ENCODE results near the gene SHROOM2.
"Not testable (repeated sequence)": the region's sequence is repeated elsewhere in the genome, so short reads cannot be mapped to it uniquely, and the experiment has no call there.

The SHROOM2 gene

DNA sequence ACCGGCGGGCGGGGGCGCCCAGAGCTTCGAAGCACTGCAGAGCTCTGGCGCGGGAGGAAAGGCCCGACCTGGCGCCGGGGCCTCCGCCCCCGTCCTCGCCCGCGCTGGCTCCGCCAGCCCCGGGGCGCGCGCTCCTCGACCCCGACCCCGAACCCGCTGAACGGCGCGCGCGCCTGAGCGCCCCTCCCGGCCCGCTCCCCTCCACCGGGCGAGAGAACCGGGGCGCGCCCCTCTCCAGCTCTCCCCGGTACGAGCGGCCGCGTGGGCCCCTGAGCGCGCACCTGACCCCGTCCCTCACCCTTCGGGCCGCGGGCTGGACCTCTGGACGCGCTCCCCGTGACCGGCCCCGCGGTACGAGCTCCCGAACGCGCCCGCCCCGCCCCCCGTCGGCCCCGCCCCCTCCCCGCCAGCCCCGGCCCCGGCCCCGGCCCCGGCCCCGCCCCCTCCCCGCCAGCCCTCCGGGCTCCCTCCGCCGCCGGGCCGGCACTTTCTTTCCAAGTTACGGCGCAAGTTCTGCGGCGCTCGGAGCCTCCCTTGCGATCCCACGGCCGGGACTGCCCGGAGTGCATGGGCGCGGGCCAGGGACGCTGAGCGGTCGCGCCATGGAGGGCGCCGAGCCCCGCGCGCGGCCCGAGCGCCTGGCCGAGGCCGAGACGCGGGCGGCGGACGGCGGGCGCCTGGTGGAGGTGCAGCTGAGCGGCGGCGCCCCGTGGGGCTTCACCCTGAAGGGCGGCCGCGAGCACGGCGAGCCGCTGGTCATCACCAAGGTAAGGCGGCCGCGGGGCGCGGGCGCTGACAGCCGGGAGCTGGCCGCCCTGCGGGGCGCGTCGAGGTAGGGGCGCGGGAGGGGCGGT, at the start of gene SHROOM2:
Gene SHROOM2, plus strand, starts transcription at position 486 of the 854 bp plus-strand sequence. Its CDS starts 117 bp downstream, at position 603.
- no peak for DNase-seq (ENCODE audit: low read depth, low spot score)

DNA sequence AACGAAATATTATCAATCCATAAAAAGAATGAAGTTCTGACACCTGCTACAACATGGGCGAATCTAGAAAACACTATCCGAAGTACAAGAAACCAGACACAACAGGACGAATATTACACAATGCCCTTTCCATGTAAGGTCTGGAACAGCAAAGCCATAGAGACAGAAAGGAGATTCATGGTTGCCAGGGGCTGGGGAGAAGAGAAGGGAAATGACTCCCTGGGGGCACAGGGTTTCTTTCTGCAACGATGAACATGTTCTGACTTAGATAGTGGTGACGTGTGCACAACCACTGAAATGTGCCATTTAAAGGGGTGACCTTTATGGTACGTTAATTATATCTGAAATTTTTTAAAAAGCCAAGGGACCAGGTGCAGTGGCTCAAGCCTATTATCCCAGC, 48.9 kb upstream of the SHROOM2 start:
- DNase-seq (ENCODE audit: low read depth, low spot score) = no peak

DNA sequence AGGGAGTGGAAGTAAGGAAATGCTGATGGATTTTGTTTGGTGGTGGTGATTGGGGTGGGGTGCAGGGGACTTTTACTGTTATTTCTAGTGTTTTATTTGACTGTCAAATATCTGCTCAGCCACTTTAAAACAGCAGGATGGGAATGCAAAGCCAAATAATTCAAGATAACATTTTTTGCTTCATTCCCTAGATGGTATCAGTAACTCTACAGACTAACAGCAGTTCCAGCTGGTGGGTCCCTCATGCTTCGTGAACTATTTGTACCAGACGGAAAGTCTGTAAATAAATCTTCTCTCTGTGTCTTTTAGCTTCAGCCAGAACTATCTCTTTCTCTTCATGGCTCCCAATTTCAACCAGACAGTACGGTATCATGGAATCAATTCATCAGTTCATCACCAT, 48.1 kb upstream of the SHROOM2 start:
- no peak for DNase-seq (ENCODE audit: low read depth, low spot score)

DNA sequence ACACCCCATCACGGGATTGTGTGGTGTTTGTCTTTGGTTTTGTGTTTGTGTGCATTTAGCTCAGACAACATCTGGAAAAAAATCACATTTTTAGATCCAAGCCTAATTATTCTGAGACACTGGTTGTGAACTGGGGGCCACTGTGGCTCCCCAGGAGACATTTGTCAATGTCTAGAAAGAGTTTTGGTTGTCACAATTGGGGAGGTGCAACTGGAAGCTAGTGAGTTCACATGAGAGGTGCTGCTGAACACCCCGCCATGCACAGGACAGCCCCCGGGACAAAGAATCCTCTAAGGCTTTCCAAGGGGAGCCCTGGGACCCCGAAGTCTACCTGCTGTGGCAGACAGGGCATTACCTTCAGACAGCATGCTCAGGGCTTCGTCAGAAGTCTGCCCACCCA, 47.1 kb upstream of the SHROOM2 start:
- DNase-seq (ENCODE audit: low read depth, low spot score) = no peak

DNA sequence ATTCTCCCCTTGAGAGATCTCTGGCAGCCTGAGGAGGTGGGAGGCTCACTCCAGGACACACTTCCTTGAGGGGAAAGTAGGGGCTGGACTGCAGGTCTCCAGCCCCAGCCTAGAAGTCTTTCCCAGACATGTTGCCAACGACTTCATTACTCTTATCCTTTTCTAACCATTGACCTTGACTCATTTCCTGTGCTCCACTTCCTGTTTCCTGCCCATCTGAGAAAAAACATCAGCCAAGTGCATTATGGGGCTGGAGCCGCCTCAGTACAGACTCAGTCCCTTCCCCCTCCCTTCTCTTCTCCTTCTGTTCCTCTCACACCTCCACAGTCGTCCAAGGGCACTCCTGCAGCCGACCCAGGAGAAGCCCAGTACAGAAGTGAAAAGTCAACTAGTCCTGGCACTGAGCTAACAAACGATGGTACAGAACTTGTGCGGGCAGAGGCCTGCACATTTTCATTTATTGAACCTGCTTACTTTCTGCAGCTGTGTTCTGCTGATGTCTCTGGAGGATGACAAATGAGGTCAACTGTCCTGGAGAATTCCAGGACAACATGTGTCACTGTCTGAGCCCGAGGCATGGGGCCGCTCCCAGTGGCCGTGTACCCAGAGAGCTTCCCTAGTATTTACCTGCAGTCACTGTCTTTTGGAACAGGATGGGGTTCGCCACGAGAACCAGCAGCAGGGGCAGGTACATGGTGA, 40.7 kb upstream of the SHROOM2 start:
- DNase-seq (ENCODE audit: low read depth, low spot score) = no peak

GRCh38 chrX:9746148-9746888, 39.9 kb upstream of the SHROOM2 start:
- no peak for DNase-seq (ENCODE audit: low read depth, low spot score)

GRCh38 chrX:9747644-9748043, 38.6 kb upstream of the SHROOM2 start:
- DNase-seq (ENCODE audit: low read depth, low spot score) = no peak

DNA sequence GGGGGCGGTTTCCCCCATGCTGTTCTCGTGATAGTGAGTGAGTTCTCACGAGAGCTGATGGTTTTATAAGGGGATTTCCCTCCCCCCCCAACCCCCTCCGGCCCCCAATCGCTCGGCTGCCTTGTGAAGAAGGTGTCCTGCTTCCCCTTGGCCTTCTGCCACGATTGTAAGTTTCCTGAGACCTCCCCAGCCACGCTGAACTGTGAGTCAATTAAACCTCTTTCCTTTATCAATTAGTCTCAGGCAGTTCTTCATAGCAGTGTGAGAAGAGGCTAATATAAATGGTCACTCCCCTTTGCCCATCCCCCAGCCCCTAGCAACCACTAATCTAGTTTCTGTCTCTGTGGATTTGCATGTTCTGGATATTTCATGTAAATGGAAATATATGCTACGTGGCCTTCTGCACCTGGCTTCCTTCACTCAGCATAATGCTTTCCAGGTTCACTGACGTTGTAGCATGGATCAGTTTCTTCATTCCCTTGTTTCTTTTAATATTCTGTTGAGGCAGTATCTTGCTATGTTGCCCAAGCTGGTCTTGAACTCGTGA, 37.0 kb upstream of the SHROOM2 start:
- no peak for DNase-seq (ENCODE audit: low read depth, low spot score)

DNA sequence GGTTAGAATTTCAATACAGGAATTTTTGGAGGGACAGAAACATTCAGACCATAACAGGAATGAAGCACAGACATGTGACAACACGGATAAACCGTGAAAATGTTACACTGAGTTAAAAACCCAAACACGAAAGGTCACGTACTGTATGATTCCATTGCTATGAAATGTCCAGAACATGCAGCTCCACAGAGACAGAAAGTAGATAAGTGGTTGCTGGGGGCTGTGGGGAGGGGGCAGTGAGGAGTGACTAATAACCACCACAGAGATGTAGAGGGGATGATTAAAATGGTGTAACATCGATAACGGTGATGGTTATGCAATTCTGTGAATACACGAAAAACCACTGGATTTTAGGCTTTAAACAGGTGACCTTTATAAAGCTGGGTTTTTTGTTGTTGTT, 28.9 kb upstream of the SHROOM2 start:
- no peak for DNase-seq (ENCODE audit: low read depth, low spot score)

DNA sequence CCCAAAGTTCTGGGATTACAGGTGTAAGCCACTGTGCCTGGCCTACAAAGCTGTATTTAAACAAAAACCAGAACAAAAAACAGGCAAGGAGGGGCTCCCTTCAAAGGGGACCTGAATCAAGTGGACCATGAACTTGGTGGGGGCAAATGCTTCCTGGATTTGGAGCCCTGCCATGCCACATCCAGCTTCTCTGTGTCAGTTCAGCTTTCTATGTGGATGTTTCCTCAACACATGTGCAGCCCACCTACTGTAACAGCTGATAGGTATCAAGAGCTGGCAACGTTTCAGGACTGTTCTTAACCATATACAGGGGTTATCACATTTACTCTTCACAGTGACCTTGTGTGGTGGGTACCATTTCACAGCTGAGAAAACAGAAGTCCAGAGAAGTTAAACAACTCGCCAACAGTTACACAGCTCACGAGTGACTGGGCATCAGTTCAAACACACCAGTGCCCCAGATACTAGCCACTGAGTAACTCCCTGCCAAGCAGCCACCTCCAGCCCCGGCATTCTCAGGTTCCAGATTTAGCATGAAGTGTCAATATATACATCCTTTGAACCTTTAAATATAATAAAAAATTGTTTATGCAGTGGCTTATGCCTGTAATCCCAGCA, 28.1 kb upstream of the SHROOM2 start:
- no peak for DNase-seq (ENCODE audit: low read depth, low spot score)

- DNase-seq (ENCODE audit: low read depth, low spot score) = no peak
Observed at GRCh38 chrX:9759337-9759736, 26.9 kb upstream of the SHROOM2 start.

- no peak for DNase-seq (ENCODE audit: low read depth, low spot score)
Observed at GRCh38 chrX:9765072-9765736, 21.0 kb upstream of the SHROOM2 start.

GRCh38 chrX:9765737-9766097, 20.5 kb upstream of the SHROOM2 start, which contains the start of gene GPR143:
Gene GPR143, minus strand, starts transcription at chrX:9765847. Its CDS starts 30 bp downstream, at chrX:9765817.
- DNase-seq (ENCODE audit: low read depth, low spot score) = no peak

DNA sequence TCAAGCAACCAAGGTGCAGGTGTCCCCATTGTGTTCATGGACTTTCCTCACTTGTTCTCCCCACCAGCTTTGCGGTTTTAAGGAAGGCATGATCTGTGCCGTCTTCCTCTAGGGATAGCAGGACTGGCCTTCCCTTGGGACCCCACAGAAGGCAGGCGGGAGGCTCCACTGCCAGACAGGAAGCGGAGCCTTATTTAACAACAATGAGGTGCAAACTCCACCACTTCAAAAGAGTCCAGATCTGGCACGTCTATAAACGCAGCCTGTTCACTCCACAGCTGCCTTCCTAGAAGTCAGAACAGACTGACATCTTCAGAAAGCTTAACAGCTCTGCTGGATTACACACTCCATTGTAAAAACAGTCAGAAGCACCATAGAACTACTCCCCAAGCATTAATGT, 18.9 kb upstream of the SHROOM2 start:
- no peak for DNase-seq (ENCODE audit: low read depth, low spot score)

GRCh38 chrX:9768321-9768839, 17.8 kb upstream of the SHROOM2 start:
- not testable (repeated sequence) for DNase-seq (ENCODE audit: low read depth, low spot score)

GRCh38 chrX:9770319-9770718, 15.9 kb upstream of the SHROOM2 start:
- DNase-seq (ENCODE audit: low read depth, low spot score) = no peak

GRCh38 chrX:9772943-9773342, 13.3 kb upstream of the SHROOM2 start:
- DNase-seq (ENCODE audit: low read depth, low spot score) = no peak

DNA sequence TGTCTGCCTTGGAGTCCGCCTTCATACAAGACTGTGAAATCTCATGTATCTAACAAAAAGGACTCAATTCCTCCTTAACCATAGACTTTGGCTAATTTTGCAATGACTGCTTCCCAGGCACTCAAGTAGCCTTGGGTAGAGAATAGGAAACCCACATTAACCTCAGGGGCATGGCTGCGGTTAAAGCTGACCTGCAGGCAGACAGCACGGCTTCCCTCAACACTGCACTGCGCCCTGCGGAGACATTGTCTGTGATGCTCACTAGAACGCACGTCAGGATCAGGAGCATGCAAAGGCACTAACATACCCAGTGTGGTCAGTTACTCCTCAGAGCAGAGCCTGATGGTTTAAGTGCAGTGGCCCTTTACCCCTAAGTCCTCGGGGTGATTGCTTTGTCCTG, 10.3 kb upstream of the SHROOM2 start:
- DNase-seq (ENCODE audit: low read depth, low spot score) = no peak

GRCh38 chrX:9781941-9782340, 4.3 kb upstream of the SHROOM2 start:
- DNase-seq (ENCODE audit: low read depth, low spot score) = no peak

GRCh38 chrX:9784332-9784731, 1.9 kb upstream of the SHROOM2 start:
- no peak for DNase-seq (ENCODE audit: low read depth, low spot score)
